HCT116 (cell line): Measurements from ENCODE around the gene SLC39A5. TPM values are rescaled to one million over a fixed set of nuclear protein-coding genes. Genes with fewer than 3 reads are reported as not detected.

Experiments
- ATAC-seq: fragments of 200-7000 bp; cut with Tn5 transposase; 2 replicates; pipeline ENCODE4 v1.9.1; 2020; ENCODE audit warnings: mild to moderate bottlenecking, moderate library complexity
- BruUV-seq: library from RNA; stranded (reverse); fragments of 400-500 nt; replicated peaks from 2 replicates; lab custom pipeline; 2021; lab: Mats Ljungman, UMichigan
- CTCF ChIA-PET: fragments of 300-600 bp; sonication (Branson Sonifier 250); formaldehyde crosslinking; loops from one replicate; lab custom pipeline; 2021; ENCODE audit warnings: antibody characterized with exemption; lab: Charles Lee
- POLR2A ChIA-PET: fragments of 300-600, 350-600 bp; sonication (Branson Sonifier 250); formaldehyde crosslinking; loops from one replicate; lab custom pipeline; 2021; ENCODE audit warnings: antibody characterized with exemption; lab: Charles Lee
- RAD21 ChIA-PET, 2 experiments: fragments of 300-600 bp; sonication (Branson Sonifier 250); formaldehyde crosslinking; loops; one replicate each; lab custom pipeline; 2023; ENCODE audit warnings: low total read pairs in 2 of 2; ENCODE audit not compliant: uncharacterized antibody in 2 of 2, unreplicated experiment in 2 of 2, low non-redundant PET in 1 of 2; lab: Charles Lee
- DNase-seq: peaks from one replicate; pipeline ENCODE4 v3.0.0-alpha.2; 2010; ENCODE audit warnings: low read depth, low spot score
- H2AFZ ChIP-seq: fragments of 200-600 bp; shearing (Covaris generic), sonication (generic); 2 replicates; pipeline ENCODE4 v1.6.1; 2017; ENCODE audit warnings: low read depth, mixed run types, mixed read lengths, antibody characterized with exemption, low read length; ENCODE audit not compliant: poor library complexity, severe bottlenecking
- H3K27ac ChIP-seq: 2 replicates; pipeline ENCODE4 v1.5.1; 2012; ENCODE audit warnings: low read depth, low read length
- H3K27me3 ChIP-seq: fragments of 200-600 bp; sonication (generic); 2 replicates; pipeline ENCODE4 v1.6.1; 2016; ENCODE audit warnings: mixed run types, low read length, mixed read lengths; ENCODE audit not compliant: insufficient read depth
- H3K36me3 ChIP-seq, 2 experiments: fragments of 200-500 bp in 1 of 2; fragments of 200-600 bp in 1 of 2; sonication (Bioruptor generic) in 1 of 2; sonication (generic) in 1 of 2; 2 replicates each; pipeline versions ENCODE4 v1.5.1 to v1.6.1; 2014 to 2016; ENCODE audit warnings: low read length in 2 of 2, inconsistent platforms in 1 of 2, mixed read lengths in 1 of 2, mixed run types in 1 of 2; ENCODE audit not compliant: insufficient read depth in 2 of 2, control insufficient read depth in 1 of 2
- H3K4me1 ChIP-seq, 2 experiments: fragments of 200-600 bp in 1 of 2; sonication (generic) in 1 of 2; 2 replicates each; pipeline versions ENCODE4 v1.5.1 to v1.6.1; 2012 to 2017; ENCODE audit warnings: low read length in 2 of 2, inconsistent platforms in 1 of 2, mild to moderate bottlenecking in 1 of 2, mixed read lengths in 1 of 2, mixed run types in 1 of 2, moderate library complexity in 1 of 2; ENCODE audit not compliant: insufficient read depth in 2 of 2, control insufficient read depth in 1 of 2
- H3K4me2 ChIP-seq: fragments of 200-600 bp; sonication (generic); 2 replicates; pipeline ENCODE4 v1.6.1; 2017; ENCODE audit warnings: mixed run types, low read length, mixed read lengths
- H3K4me3 ChIP-seq, 2 experiments: fragments of 200-600 bp in 1 of 2; sonication (generic) in 1 of 2; replicated peaks in 1 of 2; 2 replicates each; pipeline ENCODE4 v1.5.1; 2011 to 2016; ENCODE audit warnings: low read length in 2 of 2, control low read depth in 1 of 2, low read depth in 1 of 2, mild to moderate bottlenecking in 1 of 2, mixed read lengths in 1 of 2, mixed run types in 1 of 2
- H3K79me2 ChIP-seq: fragments of 200-600 bp; sonication (generic); 2 replicates; pipeline ENCODE4 v1.6.1; 2017; ENCODE audit warnings: mild to moderate bottlenecking, mixed run types, low read length, moderate library complexity, mixed read lengths; ENCODE audit not compliant: insufficient read depth
- H3K9ac ChIP-seq: fragments of 200-600 bp; sonication (generic); 2 replicates; pipeline ENCODE4 v1.6.1; 2016; ENCODE audit warnings: low read length, mixed read lengths
- H3K9me2 ChIP-seq: fragments of 200-600 bp; sonication (generic), shearing (Covaris generic); 2 replicates; pipeline ENCODE4 v1.6.1; 2017; ENCODE audit warnings: mixed run types, mild to moderate bottlenecking, moderate library complexity; ENCODE audit not compliant: insufficient read depth
- H3K9me3 ChIP-seq, 2 experiments: fragments of 200-500 bp in 1 of 2; fragments of 200-600 bp in 1 of 2; sonication (Bioruptor generic) in 1 of 2; sonication (generic) in 1 of 2; 2 replicates each; pipeline ENCODE4 v1.6.1; 2014 to 2017; ENCODE audit warnings: low read length in 2 of 2, mixed read lengths in 2 of 2, inconsistent platforms in 1 of 2, low read depth in 1 of 2, mild to moderate bottlenecking in 1 of 2, mixed run types in 1 of 2, moderate library complexity in 1 of 2; ENCODE audit not compliant: control insufficient read depth in 1 of 2, insufficient read depth in 1 of 2
- H4K20me1 ChIP-seq: fragments of 200-600 bp; sonication (generic), shearing (Covaris generic); 2 replicates; pipeline ENCODE4 v1.6.1; 2017; ENCODE audit warnings: mixed run types, mild to moderate bottlenecking, moderate library complexity; ENCODE audit not compliant: insufficient read depth
- CBX3 ChIP-seq: IDR thresholded peaks from 2 replicates; pipeline ENCODE4 v1.6.1; 2012; ENCODE audit warnings: low read depth
- EGR1 ChIP-seq: IDR thresholded peaks from 2 replicates; pipeline ENCODE4 v1.6.1; 2012; ENCODE audit warnings: low read depth
- ELF1 ChIP-seq: IDR thresholded peaks from 2 replicates; pipeline ENCODE4 v1.6.1; 2012; ENCODE audit warnings: low read depth, borderline replicate concordance
- JUND ChIP-seq: IDR thresholded peaks from 2 replicates; pipeline ENCODE4 v1.6.1; 2012
- RAD21 ChIP-seq: IDR thresholded peaks from 2 replicates; pipeline ENCODE4 v1.6.1; 2012; ENCODE audit warnings: low read depth, mild to moderate bottlenecking
- SP1 ChIP-seq: IDR thresholded peaks from 2 replicates; pipeline ENCODE4 v1.6.1; 2012; ENCODE audit warnings: low read depth
- SRF ChIP-seq: IDR thresholded peaks from 2 replicates; pipeline ENCODE4 v1.6.1; 2012; ENCODE audit warnings: low read depth
- intact Hi-C: fragments of 100-400 bp; cut with micrococcal nuclease; formaldehyde crosslinking; loops from 2 replicates; pipeline ENCODE4 v1.10.0; 2022
- total RNA-seq: library from RNA; stranded (reverse); gene quantifications from one replicate; pipeline ENCODE4 v1.2.1, GENCODE V29; 2021; ENCODE audit not compliant: unreplicated experiment
- TF ChIP-seq, protein P1 (sequence below): IDR thresholded peaks from 2 replicates; pipeline ENCODE4 v1.6.1; 2012; ENCODE audit warnings: low read depth
- TF ChIP-seq, protein P2 (sequence below): IDR thresholded peaks from 2 replicates; pipeline ENCODE4 v1.6.1; 2012

The SLC39A5 gene
- total RNA-seq, 1 experiment from 2014 or later: 0.66 TPM

DNA sequence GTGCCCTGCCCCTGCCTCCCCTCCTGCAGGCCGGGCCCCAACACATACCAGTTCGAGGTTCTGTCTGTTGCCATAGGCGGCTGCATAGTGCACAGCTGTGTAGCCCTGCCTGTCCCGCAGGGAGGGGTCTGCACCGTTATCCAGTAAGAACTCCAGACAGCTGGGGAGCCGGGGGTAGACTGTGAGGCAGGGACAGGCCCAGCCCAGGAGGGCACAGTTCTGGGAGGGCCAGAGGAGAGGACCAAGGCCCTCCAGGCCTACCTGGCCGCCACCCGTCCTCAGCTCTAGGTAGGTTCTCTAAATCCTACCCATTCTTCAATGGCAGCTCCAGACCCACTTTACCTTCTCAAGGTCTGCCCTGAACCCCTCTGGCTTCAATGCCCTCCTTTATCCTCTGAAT is 18.9 kb downstream of the SLC39A5 start (continued):
- TF ChIP-seq, protein P1, sequence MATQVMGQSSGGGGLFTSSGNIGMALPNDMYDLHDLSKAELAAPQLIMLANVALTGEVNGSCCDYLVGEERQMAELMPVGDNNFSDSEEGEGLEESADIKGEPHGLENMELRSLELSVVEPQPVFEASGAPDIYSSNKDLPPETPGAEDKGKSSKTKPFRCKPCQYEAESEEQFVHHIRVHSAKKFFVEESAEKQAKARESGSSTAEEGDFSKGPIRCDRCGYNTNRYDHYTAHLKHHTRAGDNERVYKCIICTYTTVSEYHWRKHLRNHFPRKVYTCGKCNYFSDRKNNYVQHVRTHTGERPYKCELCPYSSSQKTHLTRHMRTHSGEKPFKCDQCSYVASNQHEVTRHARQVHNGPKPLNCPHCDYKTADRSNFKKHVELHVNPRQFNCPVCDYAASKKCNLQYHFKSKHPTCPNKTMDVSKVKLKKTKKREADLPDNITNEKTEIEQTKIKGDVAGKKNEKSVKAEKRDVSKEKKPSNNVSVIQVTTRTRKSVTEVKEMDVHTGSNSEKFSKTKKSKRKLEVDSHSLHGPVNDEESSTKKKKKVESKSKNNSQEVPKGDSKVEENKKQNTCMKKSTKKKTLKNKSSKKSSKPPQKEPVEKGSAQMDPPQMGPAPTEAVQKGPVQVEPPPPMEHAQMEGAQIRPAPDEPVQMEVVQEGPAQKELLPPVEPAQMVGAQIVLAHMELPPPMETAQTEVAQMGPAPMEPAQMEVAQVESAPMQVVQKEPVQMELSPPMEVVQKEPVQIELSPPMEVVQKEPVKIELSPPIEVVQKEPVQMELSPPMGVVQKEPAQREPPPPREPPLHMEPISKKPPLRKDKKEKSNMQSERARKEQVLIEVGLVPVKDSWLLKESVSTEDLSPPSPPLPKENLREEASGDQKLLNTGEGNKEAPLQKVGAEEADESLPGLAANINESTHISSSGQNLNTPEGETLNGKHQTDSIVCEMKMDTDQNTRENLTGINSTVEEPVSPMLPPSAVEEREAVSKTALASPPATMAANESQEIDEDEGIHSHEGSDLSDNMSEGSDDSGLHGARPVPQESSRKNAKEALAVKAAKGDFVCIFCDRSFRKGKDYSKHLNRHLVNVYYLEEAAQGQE: no peak

DNA sequence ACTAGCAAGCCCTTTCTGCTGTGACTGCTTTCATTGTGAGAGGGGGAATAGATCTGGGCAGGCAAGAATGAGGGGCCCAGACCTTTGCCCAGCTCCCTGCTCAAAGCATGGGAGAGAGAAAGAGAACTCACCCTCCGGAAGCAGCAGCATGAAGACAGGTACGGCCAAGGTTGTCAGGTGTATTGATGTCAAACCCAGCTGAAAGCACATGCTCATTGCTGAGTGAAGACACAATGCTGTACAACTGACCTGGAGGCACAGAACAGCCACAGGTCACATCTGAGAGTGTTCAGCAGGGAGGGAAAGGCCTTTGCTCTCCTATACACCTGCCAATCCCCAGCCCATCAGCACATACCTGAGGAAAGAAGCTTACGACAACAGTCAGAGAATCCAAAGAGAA is 22.8 kb downstream of the SLC39A5 start:
- H3K4me2 ChIP-seq: no peak overlapping the region
- BruUV-seq: no TSS peak
- ATAC-seq (no peak), DNase-seq (no peak)
- no peaks in the 10 kb centered on the region for H3K9me2 ChIP-seq
- no peaks in the 10 kb centered on the region for H3K27me3 ChIP-seq
- H3K36me3 ChIP-seq: peaks cover 44 to 67% of the 10 kb centered on the region in 2 experiments
- H3K9ac ChIP-seq: no peak overlapping the region
- peaks cover 11 to 14% of the 10 kb centered on the region in 2 experiments for H3K4me1 ChIP-seq
- intact Hi-C loops: no loop called here
- POLR2A ChIA-PET: no interaction called here
- H3K9me3 ChIP-seq: no peaks in the 10 kb centered on the region
- H3K4me3 ChIP-seq: no peak overlapping the region
- no peaks in the 10 kb centered on the region for H4K20me1 ChIP-seq
- no peak for TF ChIP-seq SP1
- no peak for TF ChIP-seq EGR1
- TF ChIP-seq JUND: no peak
- TF ChIP-seq RAD21: no peak
- no peak for TF ChIP-seq ELF1
- TF ChIP-seq, protein P2, sequence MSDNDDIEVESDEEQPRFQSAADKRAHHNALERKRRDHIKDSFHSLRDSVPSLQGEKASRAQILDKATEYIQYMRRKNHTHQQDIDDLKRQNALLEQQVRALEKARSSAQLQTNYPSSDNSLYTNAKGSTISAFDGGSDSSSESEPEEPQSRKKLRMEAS: no peak
- TF ChIP-seq CBX3: no peak
- TF ChIP-seq SRF: no peak
- no peak overlapping the region for H2AFZ ChIP-seq
- H3K79me2 ChIP-seq: peaks cover 27% of the 10 kb centered on the region
- no peak overlapping the region for H3K27ac ChIP-seq
- RAD21 ChIA-PET: no interaction called here
- CTCF ChIA-PET: no interaction called here
